Measurements from ENCODE around the gene FFAR1.

Gene FFAR1

GRCh38 chr19:35337097-35337983, 10.4 kb upstream of the FFAR1 start:
- in situ Hi-C loops (cut with HindIII; ENCODE audit: low pct_unique_long_range_greater_than_20kb, low sequenced_read_pairs), result no loop called here
- DNase-seq (ENCODE audit: low read depth in 1 of 2, low spot score in 1 of 2), result no peak
- no peak for TF ChIP-seq JUND (IDR thresholded peaks at IDR 0.05; ENCODE audit: low read depth)

GRCh38 chr19:35337984-35338296, 9.8 kb upstream of the FFAR1 start:
- DNase-seq (ENCODE audit: low read depth in 1 of 2, low spot score in 1 of 2), result no peak
- in situ Hi-C loops (cut with HindIII; ENCODE audit: low pct_unique_long_range_greater_than_20kb, low sequenced_read_pairs), result no loop called here
- TF ChIP-seq JUND (IDR thresholded peaks at IDR 0.05; ENCODE audit: low read depth), result no peak

GRCh38 chr19:35340431-35340830, 7.3 kb upstream of the FFAR1 start:
- in situ Hi-C loops (cut with HindIII; ENCODE audit: low pct_unique_long_range_greater_than_20kb, low sequenced_read_pairs), result no loop called here
- DNase-seq (ENCODE audit: low read depth in 1 of 2, low spot score in 1 of 2), result no peak
- no peak for TF ChIP-seq JUND (IDR thresholded peaks at IDR 0.05; ENCODE audit: low read depth)

GRCh38 chr19:35341006-35341405, 6.7 kb upstream of the FFAR1 start:
- in situ Hi-C loops (cut with HindIII; ENCODE audit: low pct_unique_long_range_greater_than_20kb, low sequenced_read_pairs), result no loop called here
- DNase-seq (ENCODE audit: low read depth in 1 of 2, low spot score in 1 of 2), result no peak
- no peak for TF ChIP-seq JUND (IDR thresholded peaks at IDR 0.05; ENCODE audit: low read depth)

- no peak for TF ChIP-seq JUND (IDR thresholded peaks at IDR 0.05; ENCODE audit: low read depth)
- in situ Hi-C loops (cut with HindIII; ENCODE audit: low pct_unique_long_range_greater_than_20kb, low sequenced_read_pairs), result no loop called here
- no peak for DNase-seq (ENCODE audit: low read depth in 1 of 2, low spot score in 1 of 2)
Observed at GRCh38 chr19:35341565-35342225, 6.0 kb upstream of the FFAR1 start.

GRCh38 chr19:35342430-35342829, 5.3 kb upstream of the FFAR1 start:
- no peak for DNase-seq (ENCODE audit: low read depth in 1 of 2, low spot score in 1 of 2)
- in situ Hi-C loops (cut with HindIII; ENCODE audit: low pct_unique_long_range_greater_than_20kb, low sequenced_read_pairs), result no loop called here
- no peak for TF ChIP-seq JUND (IDR thresholded peaks at IDR 0.05; ENCODE audit: low read depth)

GRCh38 chr19:35344511-35345031, 3.1 kb upstream of the FFAR1 start:
- DNase-seq (ENCODE audit: low read depth in 1 of 2, low spot score in 1 of 2), result no peak
- in situ Hi-C loops (cut with HindIII; ENCODE audit: low pct_unique_long_range_greater_than_20kb, low sequenced_read_pairs), result no loop called here
- no peak for TF ChIP-seq JUND (IDR thresholded peaks at IDR 0.05; ENCODE audit: low read depth)

GRCh38 chr19:35345671-35346111, 2.0 kb upstream of the FFAR1 start:
- no peak for TF ChIP-seq JUND (IDR thresholded peaks at IDR 0.05; ENCODE audit: low read depth)
- in situ Hi-C loops (cut with HindIII; ENCODE audit: low pct_unique_long_range_greater_than_20kb, low sequenced_read_pairs), result no loop called here
- no peak for DNase-seq (ENCODE audit: low read depth in 1 of 2, low spot score in 1 of 2)

- DNase-seq (ENCODE audit: low read depth in 1 of 2, low spot score in 1 of 2), result no peak
- no peak for TF ChIP-seq JUND (IDR thresholded peaks at IDR 0.05; ENCODE audit: low read depth)
- in situ Hi-C loops (cut with HindIII; ENCODE audit: low pct_unique_long_range_greater_than_20kb, low sequenced_read_pairs), result no loop called here
Observed at GRCh38 chr19:35346193-35347052, 1.3 kb upstream of the FFAR1 start.

GRCh38 chr19:35347930-35348298, 212 bp downstream of the FFAR1 start:
- no peak for TF ChIP-seq JUND (IDR thresholded peaks at IDR 0.05; ENCODE audit: low read depth)
- no peak for DNase-seq (ENCODE audit: low read depth in 1 of 2, low spot score in 1 of 2)
- in situ Hi-C loops (cut with HindIII; ENCODE audit: low pct_unique_long_range_greater_than_20kb, low sequenced_read_pairs), result no loop called here

- no peak for TF ChIP-seq JUND (IDR thresholded peaks at IDR 0.05; ENCODE audit: low read depth)
- in situ Hi-C loops (cut with HindIII; ENCODE audit: low pct_unique_long_range_greater_than_20kb, low sequenced_read_pairs), result no loop called here
- DNase-seq (ENCODE audit: low read depth in 1 of 2, low spot score in 1 of 2), result no peak
Observed at GRCh38 chr19:35348911-35349611, 1.4 kb downstream of the FFAR1 start.
